HG03045 (cell line): Measurements from ENCODE around the gene KLHL26.
"Not testable (repeated sequence)": the region's sequence is repeated elsewhere in the genome, so short reads cannot be mapped to it uniquely, and the experiment has no call there.

Experiments
- ATAC-seq: cut with Tn5 transposase; IDR thresholded peaks from one replicate; pipeline ENCODE4 v1.9.1; 2021; ENCODE audit warnings: mild to moderate bottlenecking, moderate library complexity; ENCODE audit not compliant: unreplicated experiment

The KLHL26 gene

DNA sequence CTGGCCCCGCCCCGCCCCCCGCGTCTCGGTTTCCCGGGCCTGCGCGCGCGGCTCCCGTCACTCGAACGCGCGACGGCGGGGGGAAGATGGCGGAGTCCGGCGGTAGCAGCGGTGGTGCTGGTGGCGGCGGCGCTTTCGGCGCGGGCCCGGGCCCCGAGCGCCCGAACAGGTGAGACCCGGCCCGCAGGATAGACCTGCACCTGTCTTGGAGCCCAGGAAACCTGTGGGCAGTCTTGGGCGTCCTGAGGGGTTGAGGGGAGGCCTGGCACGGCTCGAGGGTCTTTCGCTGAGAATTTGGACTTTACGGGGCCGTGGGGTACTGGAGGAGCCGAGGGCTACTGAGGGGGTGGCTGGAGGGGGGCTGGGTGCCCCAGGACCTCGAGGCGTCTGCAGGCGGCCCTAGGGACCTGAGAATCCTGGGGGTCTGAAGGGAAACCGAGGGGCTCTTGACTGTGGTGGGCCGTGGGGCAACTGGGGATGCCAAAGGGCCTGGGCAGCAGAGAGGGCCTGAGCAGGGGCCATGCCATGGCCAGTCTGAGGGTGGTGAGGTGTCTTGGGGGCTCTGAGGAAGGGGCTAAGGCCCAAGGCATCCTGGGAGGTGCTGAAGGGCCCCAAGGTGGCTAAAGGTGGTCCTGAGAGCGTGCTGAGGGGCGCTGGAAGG is at the start of gene KLHL26:
KLHL26 (plus strand) TSS at position 60 of the 661 bp plus-strand sequence; CDS start at position 87, 27 bp downstream.
- ATAC-seq, result no peak

GRCh38 chr19:18587561-18587960 is 49.3 kb upstream of the KLHL26 start:
- ATAC-seq, result no peak

DNA sequence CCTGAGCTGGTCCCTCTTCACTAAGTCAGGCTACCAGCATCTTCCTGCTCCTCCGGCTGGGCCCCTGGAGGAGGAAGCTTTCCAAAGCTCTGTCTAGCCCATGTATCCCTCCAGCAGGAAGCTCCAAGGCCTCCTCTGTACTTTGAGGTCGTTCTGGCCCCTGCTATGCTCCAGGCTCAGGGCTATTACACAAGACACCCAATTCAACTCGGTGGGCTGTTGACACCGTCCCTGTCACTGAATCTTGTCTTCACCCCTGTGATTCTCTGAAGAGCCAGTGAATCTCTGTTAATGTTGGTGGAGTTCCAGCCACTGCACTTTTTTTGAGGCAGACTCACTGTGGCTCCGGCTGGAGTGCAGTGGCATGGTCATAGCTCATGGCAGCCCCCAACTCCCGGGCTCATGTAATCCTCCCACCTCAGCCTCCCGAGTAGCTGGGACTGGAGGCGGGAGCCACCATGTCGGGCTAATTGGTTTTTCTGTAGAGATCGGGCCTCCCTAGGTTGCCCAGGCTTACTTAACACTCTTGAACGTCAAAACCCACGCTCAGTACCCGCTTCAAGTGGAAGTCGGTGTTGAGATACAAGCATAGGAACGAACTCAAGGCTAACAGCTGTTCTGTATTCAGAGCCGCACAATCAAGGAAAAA is 48.7 kb upstream of the KLHL26 start:
- ATAC-seq, result no peak

- peak; percentile 81 for ATAC-seq
These were observed 48.0 kb upstream of the KLHL26 start, which contains the start of gene REX1BD for GRCh38 chr19:18588611-18589379. REX1BD (plus strand) TSS chr19:18588798; CDS start chr19:18588802, 4 bp downstream.

DNA sequence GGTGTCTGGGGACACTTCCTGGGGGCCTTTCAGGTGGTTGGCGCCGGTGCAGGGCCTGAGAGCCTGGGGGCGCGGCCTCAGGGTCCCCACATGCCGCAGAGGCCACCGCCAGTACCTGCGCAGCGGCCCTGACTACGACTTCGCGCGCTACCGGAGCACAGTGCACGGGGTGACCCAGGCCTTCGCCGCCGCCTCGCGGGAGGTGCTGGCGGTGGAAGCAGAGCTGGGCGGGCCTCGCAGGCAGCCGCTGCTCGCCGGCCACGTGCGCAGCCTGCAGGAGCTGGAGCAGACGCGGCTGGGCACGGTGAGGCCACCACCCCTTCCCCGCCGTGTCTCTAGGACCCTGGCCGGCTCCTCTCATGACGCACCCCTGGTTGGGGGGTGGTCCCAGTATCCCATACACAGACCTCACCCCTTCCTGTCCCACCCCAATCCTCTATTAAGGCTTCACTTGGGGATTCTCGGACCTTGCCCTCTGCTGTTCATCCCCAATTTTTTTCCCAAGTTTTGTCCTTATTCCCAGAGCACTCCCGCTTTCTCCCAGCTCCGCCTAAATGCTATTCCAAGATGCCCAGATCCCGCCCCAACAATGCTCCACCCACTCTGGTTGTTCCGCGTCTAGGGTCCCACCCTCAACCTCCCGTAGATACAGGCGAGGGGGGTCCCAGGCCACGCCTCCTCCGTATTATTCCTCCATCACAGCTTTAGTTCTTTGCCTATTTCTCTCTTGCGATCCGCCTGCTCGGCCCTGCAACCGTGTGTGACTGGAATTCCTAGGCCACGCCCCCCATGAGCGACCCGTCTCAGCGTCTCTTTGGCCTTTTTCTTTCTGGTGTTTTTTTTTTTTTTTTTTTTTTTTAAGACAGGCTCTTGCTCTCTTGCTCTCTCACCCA is 47.2 kb upstream of the KLHL26 start:
- peak; percentile 12 for ATAC-seq

DNA sequence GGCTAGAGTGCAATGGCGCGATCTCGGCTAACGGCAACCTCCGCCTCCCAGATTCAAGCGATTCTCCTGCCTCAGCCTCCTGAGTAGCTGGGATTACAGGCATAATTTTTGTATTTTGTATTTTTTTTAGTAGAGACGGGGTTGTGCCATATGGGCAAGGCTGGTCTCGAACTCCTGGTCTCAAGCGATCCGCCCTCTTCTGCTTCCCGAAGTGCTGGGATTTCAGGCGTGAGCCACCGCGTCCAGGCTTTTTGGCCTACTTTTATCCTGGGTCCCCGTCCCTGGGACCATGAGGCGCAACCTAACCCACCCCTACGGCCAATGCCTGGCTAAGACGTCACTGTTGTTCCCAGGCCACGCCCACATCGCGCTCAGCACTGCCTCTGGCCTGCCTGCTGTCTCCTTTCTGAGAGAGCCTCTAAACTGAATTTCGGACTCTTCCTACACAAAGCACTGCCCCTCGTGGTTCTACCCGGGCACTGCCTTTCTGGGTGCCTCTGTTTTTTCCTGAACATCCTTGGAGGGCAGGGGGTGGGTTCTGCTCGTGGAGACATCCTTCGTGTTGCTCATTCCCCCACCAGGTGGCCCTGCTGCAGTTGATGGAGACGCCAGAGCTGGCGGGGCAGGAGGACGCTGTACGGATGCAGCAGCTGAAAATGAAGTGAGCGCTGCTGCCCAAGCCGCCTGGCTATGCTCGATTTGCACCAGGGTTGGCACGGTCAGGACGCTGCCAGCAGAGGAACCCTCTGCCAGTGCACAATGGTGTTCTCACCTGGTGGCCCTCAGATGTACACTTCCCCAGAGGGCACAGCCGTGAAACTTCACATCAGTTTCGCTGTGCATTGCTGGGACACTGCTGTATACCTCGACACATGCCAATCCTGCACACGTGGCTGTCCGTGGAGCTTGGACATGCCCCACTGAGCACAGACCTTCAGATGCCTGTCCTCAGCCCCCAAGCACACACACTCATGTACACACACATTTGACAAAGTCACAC is 46.3 kb upstream of the KLHL26 start:
- ATAC-seq, result no peak

DNA sequence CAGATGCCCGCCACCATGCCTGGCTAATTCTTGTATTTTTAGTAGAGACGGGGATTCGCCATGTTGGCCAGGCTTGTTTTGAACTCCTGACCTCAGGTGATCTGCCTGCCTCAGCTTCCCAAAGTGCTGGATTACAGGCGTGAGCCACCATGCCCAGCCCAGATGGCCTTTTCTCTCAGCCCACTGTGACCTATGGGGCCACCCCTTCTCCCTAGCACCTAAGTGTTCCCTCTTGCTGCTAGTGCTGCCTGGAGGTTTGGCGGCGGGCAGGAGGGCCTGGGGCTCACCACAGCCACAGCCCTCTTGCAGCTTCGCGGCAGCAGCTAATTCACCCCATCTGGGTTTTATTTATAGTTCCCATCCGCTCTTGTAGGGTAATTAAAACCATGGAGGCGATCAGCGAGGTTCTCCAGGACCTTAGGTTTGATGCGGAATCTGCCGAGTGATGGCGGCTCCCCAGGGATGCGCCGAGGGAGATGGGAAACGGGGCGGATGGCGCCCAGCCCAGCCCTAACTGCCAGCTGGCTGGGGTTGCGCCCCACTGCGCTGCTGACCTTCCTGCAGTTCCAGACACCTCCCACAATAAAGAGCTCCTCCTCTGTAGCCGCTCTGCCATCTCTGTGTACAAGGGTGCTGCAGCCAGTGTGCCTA is 45.0 kb upstream of the KLHL26 start:
- ATAC-seq, result no peak

GRCh38 chr19:18592732-18593131 is 44.1 kb upstream of the KLHL26 start:
- not testable (repeated sequence) for ATAC-seq

- ATAC-seq, result no peak
These were observed 43.3 kb upstream of the KLHL26 start for GRCh38 chr19:18593367-18594095.

DNA sequence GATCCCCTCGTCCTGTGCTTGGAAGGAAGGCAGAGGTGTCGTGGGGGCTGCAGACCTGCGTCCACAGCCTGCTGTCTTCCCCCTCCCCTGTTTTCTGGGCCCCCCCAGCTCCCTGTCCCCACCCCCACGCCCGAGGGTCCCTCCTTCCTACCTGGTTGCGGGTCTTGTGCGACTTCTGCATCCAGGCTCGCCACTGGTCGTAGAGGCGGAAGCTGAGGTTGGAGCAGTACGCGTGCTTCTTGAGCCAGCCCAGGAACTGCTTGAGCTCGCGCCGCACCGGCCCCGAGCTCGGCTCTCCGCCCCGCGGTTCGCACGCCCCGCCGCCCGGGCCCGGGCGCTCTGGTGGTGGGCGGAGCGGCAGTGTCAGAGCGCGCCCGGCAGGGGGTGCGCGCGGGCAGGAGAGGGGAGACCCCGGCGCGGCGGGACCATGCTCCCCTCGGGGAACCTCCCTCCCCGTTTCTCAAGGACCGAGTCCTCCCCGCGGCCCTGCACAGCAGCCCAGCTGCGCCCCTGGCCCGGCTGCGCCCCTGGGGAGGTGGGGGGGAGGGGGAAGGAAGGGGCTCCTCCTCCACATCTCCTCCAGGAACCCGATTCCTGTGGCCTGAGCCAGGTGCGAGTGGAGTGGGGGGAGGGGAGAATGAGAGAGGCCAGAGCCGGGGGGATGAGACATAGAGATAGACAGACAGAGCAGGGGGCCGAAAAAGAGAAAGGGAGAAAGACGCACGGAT is 42.6 kb upstream of the KLHL26 start:
- peak; percentile 49 for ATAC-seq

DNA sequence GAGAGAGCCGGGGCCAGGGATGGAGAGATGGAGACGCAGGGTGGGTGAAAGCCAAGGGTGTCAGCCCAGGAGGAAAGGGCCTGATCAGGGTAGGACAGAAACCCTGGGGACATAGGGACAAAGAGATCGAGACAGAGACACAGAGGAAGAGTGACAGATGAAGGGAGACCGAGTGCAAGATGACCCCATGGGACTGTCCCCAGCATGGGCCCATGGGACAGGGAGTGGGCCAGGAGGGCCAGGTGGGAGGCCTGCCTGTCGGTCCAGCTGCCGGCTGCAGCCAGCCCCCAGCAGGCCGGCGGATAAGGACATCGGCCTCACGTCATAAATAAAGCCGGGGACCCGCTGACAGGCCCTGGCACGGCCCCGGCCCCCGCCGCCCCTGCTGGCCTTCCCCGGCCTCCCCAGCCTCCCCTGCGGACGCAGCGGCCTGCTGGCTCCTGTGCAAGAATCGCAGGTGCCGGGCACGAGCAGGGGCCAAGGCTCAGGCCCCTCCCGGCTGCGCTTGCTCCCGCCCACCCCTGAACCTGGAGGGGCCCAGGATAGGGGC is 41.9 kb upstream of the KLHL26 start:
- ATAC-seq, result no peak

- ATAC-seq, result no peak
These were observed 41.4 kb upstream of the KLHL26 start for GRCh38 chr19:18595475-18595874.

GRCh38 chr19:18596752-18597157 is 40.1 kb upstream of the KLHL26 start:
- no peak for ATAC-seq

DNA sequence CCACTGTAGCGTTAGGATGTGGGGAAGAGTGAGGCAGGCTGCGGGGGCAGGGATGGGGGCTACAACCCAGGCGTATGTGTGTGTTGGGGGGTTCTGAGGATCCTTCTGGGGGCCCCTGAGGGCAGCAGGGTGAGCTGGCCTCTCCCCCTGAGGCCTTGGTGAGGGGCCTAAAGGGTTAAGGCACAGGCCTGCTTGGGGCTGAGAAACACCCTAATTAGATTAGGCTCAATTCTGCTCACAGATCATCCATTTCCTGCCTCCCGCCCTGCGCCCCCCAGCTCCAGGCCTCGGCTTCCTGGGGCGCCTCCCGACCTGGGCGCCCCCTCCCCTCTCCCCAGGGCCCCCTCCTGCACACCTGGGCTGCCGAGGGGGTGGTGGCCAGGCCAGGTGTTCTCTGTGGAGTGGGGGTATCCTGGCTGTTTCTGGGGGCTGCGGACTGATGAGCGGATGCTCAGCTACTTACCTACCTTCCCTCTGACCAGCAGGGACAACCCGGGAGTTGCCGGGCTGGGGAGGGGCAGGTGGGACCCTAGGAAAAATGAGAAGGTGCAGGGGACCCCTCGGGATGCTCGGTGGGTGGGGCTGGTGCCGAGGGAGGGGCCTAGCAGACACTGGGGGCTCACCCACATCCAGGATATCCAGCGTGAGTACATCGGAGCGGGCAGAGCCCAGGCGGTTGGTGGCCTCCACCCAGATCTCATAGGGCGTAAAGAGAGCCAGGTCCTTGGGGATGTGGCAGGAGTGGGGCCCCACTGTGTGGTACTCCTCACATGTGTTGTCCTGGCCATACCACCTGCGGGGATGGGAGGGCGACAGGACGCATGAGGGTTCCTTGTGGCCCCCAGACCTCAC is 38.8 kb upstream of the KLHL26 start:
- ATAC-seq, result no peak

- no peak for ATAC-seq
These were observed 37.3 kb upstream of the KLHL26 start for GRCh38 chr19:18599485-18599884.

- ATAC-seq, result not testable (repeated sequence)
These were observed 36.0 kb upstream of the KLHL26 start for GRCh38 chr19:18600692-18601397.
